K562 (cell line): ENCODE results near the gene TMEFF2.

Experiments
- ESRRA ChIP-seq: fragments of 450-650 bp; IDR thresholded peaks from 2 replicates; pipeline ENCODE4 v1.6.1; 2014; ENCODE audit warnings: low read depth, mild to moderate bottlenecking, moderate library complexity, borderline replicate concordance
- POLR2A ChIP-seq: fragments of 450-650 bp; conservative IDR thresholded peaks from 2 replicates; pipeline ENCODE4 v1.6.1; 2016
- RB1 ChIP-seq: fragments of 450-650 bp; IDR thresholded peaks from 2 replicates; pipeline ENCODE4 v1.6.1; 2017; ENCODE audit warnings: low read depth, mild to moderate bottlenecking
- U2AF2 ChIP-seq: fragments of 200-400 bp; formaldehyde crosslinking; optimal IDR thresholded peaks from 2 replicates; pipeline ENCODE3; 2017; ENCODE audit warnings: low read depth, mild to moderate bottlenecking, low read length
- ZFP1 ChIP-seq: fragments of 450-650 bp; formaldehyde crosslinking; IDR thresholded peaks from 2 replicates; pipeline ENCODE4 v1.4.0; 2020; ENCODE audit warnings: mild to moderate bottlenecking, mixed read lengths
- ZNF274 ChIP-seq: IDR thresholded peaks from 2 replicates; pipeline ENCODE4 v1.6.1; 2011; ENCODE audit warnings: low read depth, mild to moderate bottlenecking, low read length, moderate library complexity, borderline replicate concordance
- TF ChIP-seq, protein P1 (sequence below), 2 experiments: fragments of 450-650 bp; formaldehyde crosslinking in 1 of 2; IDR thresholded peaks; 2 replicates each; pipeline versions ENCODE4 v1.4.0 to v1.6.1; 2014 to 2020; ENCODE audit warnings: mild to moderate bottlenecking in 2 of 2, borderline replicate concordance in 1 of 2, low read depth in 1 of 2
- TF ChIP-seq, protein P2 (sequence below), 3 experiments: IDR thresholded peaks in 2 of 3; conservative IDR thresholded peaks in 1 of 3; 2 replicates each; pipeline ENCODE4 v1.5.1; 2011 to 2012; ENCODE audit warnings: low read length in 3 of 3, mild to moderate bottlenecking in 3 of 3, control low read depth in 2 of 3, improper control_type of control experiment in 1 of 3, inconsistent platforms in 1 of 3, low read depth in 1 of 3, mixed read lengths in 1 of 3, moderate library complexity in 1 of 3; ENCODE audit not compliant: insufficient read depth in 2 of 3
- TF ChIP-seq, protein P3 (sequence below): fragments of 250-450 bp; sonication (Bioruptor Pico); IDR thresholded peaks from 2 replicates; pipeline ENCODE4 v1.4.0; 2020; ENCODE audit warnings: mild to moderate bottlenecking
- TF ChIP-seq, protein P4 (sequence below): fragments of 450-650 bp; formaldehyde crosslinking; IDR thresholded peaks from 2 replicates; pipeline ENCODE4 v1.4.0; 2022; ENCODE audit warnings: mild to moderate bottlenecking, moderate library complexity

DNA sequence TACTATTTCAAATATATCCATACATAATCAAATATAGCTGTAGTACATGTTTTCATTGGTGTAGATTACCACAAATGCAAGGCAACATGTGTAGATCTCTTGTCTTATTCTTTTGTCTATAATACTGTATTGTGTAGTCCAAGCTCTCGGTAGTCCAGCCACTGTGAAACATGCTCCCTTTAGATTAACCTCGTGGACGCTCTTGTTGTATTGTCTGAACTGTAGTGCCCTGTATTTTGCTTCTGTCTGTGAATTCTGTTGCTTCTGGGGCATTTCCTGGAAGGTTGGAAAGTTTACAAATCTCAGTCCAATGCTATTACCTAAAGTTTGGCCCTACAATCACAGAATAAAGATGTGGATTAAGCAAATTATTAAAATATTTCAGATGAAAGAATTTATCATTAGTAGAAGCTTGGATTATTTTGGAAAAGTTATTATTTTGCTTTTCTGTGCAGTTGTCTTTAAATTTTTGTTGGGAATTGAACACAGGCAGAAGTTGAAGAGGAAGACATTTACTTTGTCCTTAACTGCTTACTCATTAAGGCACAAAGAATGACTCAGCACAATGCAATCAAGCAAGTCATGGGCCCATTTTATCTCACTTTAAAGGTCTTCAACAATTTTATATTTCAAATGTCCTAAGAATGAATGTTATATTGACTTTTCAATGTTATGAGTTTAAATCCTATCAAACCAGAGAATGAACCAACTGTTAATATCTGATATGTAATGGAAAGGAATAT lies 244.4 kb downstream of the TMEFF2 start:
- TF ChIP-seq, protein P1, sequence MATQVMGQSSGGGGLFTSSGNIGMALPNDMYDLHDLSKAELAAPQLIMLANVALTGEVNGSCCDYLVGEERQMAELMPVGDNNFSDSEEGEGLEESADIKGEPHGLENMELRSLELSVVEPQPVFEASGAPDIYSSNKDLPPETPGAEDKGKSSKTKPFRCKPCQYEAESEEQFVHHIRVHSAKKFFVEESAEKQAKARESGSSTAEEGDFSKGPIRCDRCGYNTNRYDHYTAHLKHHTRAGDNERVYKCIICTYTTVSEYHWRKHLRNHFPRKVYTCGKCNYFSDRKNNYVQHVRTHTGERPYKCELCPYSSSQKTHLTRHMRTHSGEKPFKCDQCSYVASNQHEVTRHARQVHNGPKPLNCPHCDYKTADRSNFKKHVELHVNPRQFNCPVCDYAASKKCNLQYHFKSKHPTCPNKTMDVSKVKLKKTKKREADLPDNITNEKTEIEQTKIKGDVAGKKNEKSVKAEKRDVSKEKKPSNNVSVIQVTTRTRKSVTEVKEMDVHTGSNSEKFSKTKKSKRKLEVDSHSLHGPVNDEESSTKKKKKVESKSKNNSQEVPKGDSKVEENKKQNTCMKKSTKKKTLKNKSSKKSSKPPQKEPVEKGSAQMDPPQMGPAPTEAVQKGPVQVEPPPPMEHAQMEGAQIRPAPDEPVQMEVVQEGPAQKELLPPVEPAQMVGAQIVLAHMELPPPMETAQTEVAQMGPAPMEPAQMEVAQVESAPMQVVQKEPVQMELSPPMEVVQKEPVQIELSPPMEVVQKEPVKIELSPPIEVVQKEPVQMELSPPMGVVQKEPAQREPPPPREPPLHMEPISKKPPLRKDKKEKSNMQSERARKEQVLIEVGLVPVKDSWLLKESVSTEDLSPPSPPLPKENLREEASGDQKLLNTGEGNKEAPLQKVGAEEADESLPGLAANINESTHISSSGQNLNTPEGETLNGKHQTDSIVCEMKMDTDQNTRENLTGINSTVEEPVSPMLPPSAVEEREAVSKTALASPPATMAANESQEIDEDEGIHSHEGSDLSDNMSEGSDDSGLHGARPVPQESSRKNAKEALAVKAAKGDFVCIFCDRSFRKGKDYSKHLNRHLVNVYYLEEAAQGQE (IDR thresholded peaks at IDR 0.05; ENCODE audit: borderline replicate concordance): no peak
- TF ChIP-seq, protein P1 (CRISPR knock-in tag; IDR thresholded peaks at IDR 0.05; ENCODE audit: low read depth): no peak
- TF ChIP-seq ZFP1 (CRISPR knock-in tag) (no peak), POLR2A (no peak), ESRRA (no peak), U2AF2 (no peak), RB1 (no peak), ZNF274 (no peak)
- TF ChIP-seq, protein P2, sequence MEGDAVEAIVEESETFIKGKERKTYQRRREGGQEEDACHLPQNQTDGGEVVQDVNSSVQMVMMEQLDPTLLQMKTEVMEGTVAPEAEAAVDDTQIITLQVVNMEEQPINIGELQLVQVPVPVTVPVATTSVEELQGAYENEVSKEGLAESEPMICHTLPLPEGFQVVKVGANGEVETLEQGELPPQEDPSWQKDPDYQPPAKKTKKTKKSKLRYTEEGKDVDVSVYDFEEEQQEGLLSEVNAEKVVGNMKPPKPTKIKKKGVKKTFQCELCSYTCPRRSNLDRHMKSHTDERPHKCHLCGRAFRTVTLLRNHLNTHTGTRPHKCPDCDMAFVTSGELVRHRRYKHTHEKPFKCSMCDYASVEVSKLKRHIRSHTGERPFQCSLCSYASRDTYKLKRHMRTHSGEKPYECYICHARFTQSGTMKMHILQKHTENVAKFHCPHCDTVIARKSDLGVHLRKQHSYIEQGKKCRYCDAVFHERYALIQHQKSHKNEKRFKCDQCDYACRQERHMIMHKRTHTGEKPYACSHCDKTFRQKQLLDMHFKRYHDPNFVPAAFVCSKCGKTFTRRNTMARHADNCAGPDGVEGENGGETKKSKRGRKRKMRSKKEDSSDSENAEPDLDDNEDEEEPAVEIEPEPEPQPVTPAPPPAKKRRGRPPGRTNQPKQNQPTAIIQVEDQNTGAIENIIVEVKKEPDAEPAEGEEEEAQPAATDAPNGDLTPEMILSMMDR (IDR thresholded peaks at IDR 0.05 in 2 of 3, conservative IDR thresholded peaks at IDR 0.05 in 1 of 3; ENCODE audit: insufficient read depth in 2 of 3, low read depth in 1 of 3, low read length in 3 of 3): no peak
- TF ChIP-seq, protein P3, sequence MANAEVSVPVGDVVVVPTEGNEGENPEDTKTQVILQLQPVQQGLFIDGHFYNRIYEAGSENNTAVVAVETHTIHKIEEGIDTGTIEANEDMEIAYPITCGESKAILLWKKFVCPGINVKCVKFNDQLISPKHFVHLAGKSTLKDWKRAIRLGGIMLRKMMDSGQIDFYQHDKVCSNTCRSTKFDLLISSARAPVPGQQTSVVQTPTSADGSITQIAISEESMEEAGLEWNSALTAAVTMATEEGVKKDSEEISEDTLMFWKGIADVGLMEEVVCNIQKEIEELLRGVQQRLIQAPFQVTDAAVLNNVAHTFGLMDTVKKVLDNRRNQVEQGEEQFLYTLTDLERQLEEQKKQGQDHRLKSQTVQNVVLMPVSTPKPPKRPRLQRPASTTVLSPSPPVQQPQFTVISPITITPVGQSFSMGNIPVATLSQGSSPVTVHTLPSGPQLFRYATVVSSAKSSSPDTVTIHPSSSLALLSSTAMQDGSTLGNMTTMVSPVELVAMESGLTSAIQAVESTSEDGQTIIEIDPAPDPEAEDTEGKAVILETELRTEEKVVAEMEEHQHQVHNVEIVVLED: no peak
- TF ChIP-seq, protein P4, sequence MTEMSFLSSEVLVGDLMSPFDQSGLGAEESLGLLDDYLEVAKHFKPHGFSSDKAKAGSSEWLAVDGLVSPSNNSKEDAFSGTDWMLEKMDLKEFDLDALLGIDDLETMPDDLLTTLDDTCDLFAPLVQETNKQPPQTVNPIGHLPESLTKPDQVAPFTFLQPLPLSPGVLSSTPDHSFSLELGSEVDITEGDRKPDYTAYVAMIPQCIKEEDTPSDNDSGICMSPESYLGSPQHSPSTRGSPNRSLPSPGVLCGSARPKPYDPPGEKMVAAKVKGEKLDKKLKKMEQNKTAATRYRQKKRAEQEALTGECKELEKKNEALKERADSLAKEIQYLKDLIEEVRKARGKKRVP (CRISPR knock-in tag): no peak
